HG03558 (cell line): Measurements from ENCODE around the gene ELOVL2.
"Not testable (repeated sequence)": the region's sequence is repeated elsewhere in the genome, so short reads cannot be mapped to it uniquely, and the experiment has no call there.

ENCODE experiments used
- ATAC-seq: cut with Tn5 transposase; IDR thresholded peaks from one replicate; pipeline ENCODE4 v1.9.1; 2021; ENCODE audit warnings: moderate number of reproducible peaks; ENCODE audit not compliant: unreplicated experiment; ENCODE audit errors: extremely low read depth

ELOVL2 gene

GRCh38 chr6:11025921-11026635 lies 18.0 kb downstream of the ELOVL2 start:
- no peak for ATAC-seq

GRCh38 chr6:11025130-11025529 lies 19.0 kb downstream of the ELOVL2 start:
- ATAC-seq: no peak

- ATAC-seq: no peak
These were observed 21.1 kb downstream of the ELOVL2 start for GRCh38 chr6:11023032-11023431.

GRCh38 chr6:11021714-11022113 lies 22.4 kb downstream of the ELOVL2 start:
- ATAC-seq: no peak

GRCh38 chr6:11021003-11021402 lies 23.1 kb downstream of the ELOVL2 start:
- no peak for ATAC-seq

- no peak for ATAC-seq
These were observed 25.9 kb downstream of the ELOVL2 start for GRCh38 chr6:11018225-11018624.

- no peak for ATAC-seq
These were observed 27.0 kb downstream of the ELOVL2 start for GRCh38 chr6:11017090-11017489.

GRCh38 chr6:11016452-11016851 lies 27.7 kb downstream of the ELOVL2 start:
- ATAC-seq: no peak

- ATAC-seq: no peak
These were observed 29.0 kb downstream of the ELOVL2 start for GRCh38 chr6:11015102-11015501.

- no peak for ATAC-seq
These were observed 30.4 kb downstream of the ELOVL2 start for GRCh38 chr6:11013721-11014070.

GRCh38 chr6:11012976-11013720 lies 31.0 kb downstream of the ELOVL2 start:
- ATAC-seq: no peak

GRCh38 chr6:11012295-11012754 lies 31.8 kb downstream of the ELOVL2 start:
- no peak for ATAC-seq

- no peak for ATAC-seq
These were observed 32.3 kb downstream of the ELOVL2 start for GRCh38 chr6:11011787-11012234.

- no peak for ATAC-seq
These were observed 34.8 kb downstream of the ELOVL2 start for GRCh38 chr6:11009353-11009752.

GRCh38 chr6:11008821-11009220 lies 35.3 kb downstream of the ELOVL2 start:
- no peak for ATAC-seq

GRCh38 chr6:11007715-11008608 lies 36.1 kb downstream of the ELOVL2 start:
- no peak for ATAC-seq

- no peak for ATAC-seq
These were observed 38.0 kb downstream of the ELOVL2 start for GRCh38 chr6:11006061-11006460.

GRCh38 chr6:11003297-11003696 lies 40.8 kb downstream of the ELOVL2 start:
- not testable (repeated sequence) for ATAC-seq

- no peak for ATAC-seq
These were observed 41.9 kb downstream of the ELOVL2 start for GRCh38 chr6:11002176-11002575.

GRCh38 chr6:10999994-11000393 lies 44.1 kb downstream of the ELOVL2 start:
- no peak for ATAC-seq
